ENCODE data around the gene ABCG5.

Gene ABCG5

GRCh38 chr2:43838560-43839267 lies at the start of gene ABCG5, which contains the start of gene ABCG8:
ABCG5 (minus strand) TSS chr2:43838839; CDS start chr2:43838679, 160 bp downstream.
ABCG8 (plus strand) TSS chr2:43838971; CDS start chr2:43839054, 83 bp downstream.
- DNase-seq: no peak

- DNase-seq: peak; percentile 11
Measured at GRCh38 chr2:43887176-43887575, 48.5 kb upstream of the ABCG5 start.

GRCh38 chr2:43885132-43885632 lies 46.5 kb upstream of the ABCG5 start:
- no peak for DNase-seq

GRCh38 chr2:43884689-43885088 lies 46.0 kb upstream of the ABCG5 start:
- no peak for DNase-seq

GRCh38 chr2:43882312-43882711 lies 43.7 kb upstream of the ABCG5 start:
- DNase-seq: no peak

- no peak for DNase-seq
Measured at GRCh38 chr2:43880952-43881351, 42.3 kb upstream of the ABCG5 start.

GRCh38 chr2:43880471-43880870 lies 41.8 kb upstream of the ABCG5 start:
- no peak for DNase-seq

GRCh38 chr2:43879261-43879660 lies 40.6 kb upstream of the ABCG5 start:
- DNase-seq: no peak

- peak; percentile 72 for DNase-seq
Measured at GRCh38 chr2:43877782-43878464, 39.3 kb upstream of the ABCG5 start.

- no peak for DNase-seq
Measured at GRCh38 chr2:43874776-43875451, 36.3 kb upstream of the ABCG5 start.

- DNase-seq: no peak
Measured at GRCh38 chr2:43872151-43872550, 33.5 kb upstream of the ABCG5 start.

- no peak for DNase-seq
Measured at GRCh38 chr2:43855292-43855691, 16.7 kb upstream of the ABCG5 start.

- DNase-seq: no peak
Measured at GRCh38 chr2:43854671-43855070, 16.0 kb upstream of the ABCG5 start.

GRCh38 chr2:43853141-43854081 lies 14.8 kb upstream of the ABCG5 start:
- DNase-seq: no peak

GRCh38 chr2:43852196-43852730 lies 13.6 kb upstream of the ABCG5 start:
- no peak for DNase-seq

GRCh38 chr2:43851011-43851980 lies 12.7 kb upstream of the ABCG5 start:
- no peak for DNase-seq

- no peak for DNase-seq
Measured at GRCh38 chr2:43848214-43848613, 9.6 kb upstream of the ABCG5 start.

- DNase-seq: no peak
Measured at GRCh38 chr2:43846140-43846793, 7.6 kb upstream of the ABCG5 start.

- no peak for DNase-seq
Measured at GRCh38 chr2:43845181-43845580, 6.5 kb upstream of the ABCG5 start.

GRCh38 chr2:43842866-43843226 lies 4.2 kb upstream of the ABCG5 start:
- DNase-seq: no peak
